Gastroesophageal sphincter (tissue), 3 donors: Measurements from ENCODE around the gene GRB2.

Experiments used
- CTCF ChIP-seq, 4 experiments: fragments of 200-600 bp in 2 of 4; fragments of 450-650 bp in 2 of 4; sonication (generic) in 1 of 4; IDR thresholded peaks; one replicate each; pipeline ENCODE4 v1.5.1; 2017 to 2019; ENCODE audit warnings: antibody characterized with exemption in 4 of 4, mild to moderate bottlenecking in 2 of 4, moderate library complexity in 2 of 4
- EP300 ChIP-seq: sonication (generic); formaldehyde crosslinking; IDR thresholded peaks from one replicate; pipeline ENCODE4 v1.6.1; 2017; ENCODE audit warnings: antibody characterized with exemption, mild to moderate bottlenecking
- POLR2A ChIP-seq, 2 donors: fragments of 450-650 bp; IDR thresholded peaks; one replicate each; pipeline ENCODE4 v1.6.1; 2017; ENCODE audit warnings: antibody characterized with exemption in 2 of 2, mild to moderate bottlenecking in 2 of 2, moderate library complexity in 1 of 2
- POLR2AphosphoS5 ChIP-seq: sonication (generic); formaldehyde crosslinking; IDR thresholded peaks from one replicate; pipeline ENCODE4 v1.6.1; 2017; ENCODE audit warnings: antibody characterized with exemption

- TF ChIP-seq CTCF (IDR thresholded peaks at IDR 0.05) (no peak), EP300 (no peak), POLR2A (IDR thresholded peaks at IDR 0.05) (no peak), POLR2AphosphoS5 (no peak)
These were observed 86.8 kb downstream of the GRB2 start for GRCh38 chr17:75318615-75319222.
